ENCODE measurements around the gene CPNE6.
A peak's percentile ranks its signal among the peaks of the same experiment; 100 is the strongest.

The CPNE6 gene

DNA sequence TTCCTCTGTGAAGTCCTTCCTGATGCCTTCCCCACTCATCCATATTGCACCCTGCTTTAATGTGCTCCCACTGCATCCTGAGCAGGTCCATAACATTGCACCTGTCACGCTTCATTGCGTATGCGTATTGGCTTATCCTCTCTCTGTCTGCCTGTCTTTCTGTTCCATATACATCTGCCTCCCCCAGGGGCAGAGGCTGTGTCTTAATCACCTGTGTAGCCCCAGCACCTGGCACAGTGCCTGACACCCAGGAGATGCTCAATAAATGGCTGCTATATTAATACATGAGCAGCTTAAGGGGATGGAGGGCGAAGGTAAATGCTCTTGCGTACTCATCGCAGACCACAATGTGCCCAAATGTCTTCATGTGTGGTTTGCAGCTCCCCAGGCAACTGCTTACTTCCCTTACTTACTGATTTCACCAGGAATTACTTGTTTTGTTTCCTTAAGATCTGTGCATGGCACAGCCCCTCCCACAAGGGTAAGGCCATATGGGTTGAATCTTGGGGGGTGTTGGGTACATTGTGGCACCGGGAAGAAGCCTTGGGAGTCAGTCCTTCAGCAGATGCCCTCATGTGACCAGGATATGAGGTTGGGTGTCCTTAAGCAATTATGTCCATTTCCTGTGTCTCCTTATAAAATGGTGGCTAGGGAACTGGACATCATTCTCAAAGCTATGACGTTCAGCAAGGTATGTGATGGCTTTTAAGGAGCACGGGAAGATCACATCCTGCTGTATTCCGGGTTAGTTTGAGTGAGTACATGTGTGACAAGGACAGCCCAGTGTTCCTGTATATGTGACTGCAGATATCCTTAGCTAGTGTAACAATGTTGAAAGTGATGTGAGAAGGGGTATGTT is 848 bp upstream of the CPNE6 start:
- DNase-seq, result no peak

DNA sequence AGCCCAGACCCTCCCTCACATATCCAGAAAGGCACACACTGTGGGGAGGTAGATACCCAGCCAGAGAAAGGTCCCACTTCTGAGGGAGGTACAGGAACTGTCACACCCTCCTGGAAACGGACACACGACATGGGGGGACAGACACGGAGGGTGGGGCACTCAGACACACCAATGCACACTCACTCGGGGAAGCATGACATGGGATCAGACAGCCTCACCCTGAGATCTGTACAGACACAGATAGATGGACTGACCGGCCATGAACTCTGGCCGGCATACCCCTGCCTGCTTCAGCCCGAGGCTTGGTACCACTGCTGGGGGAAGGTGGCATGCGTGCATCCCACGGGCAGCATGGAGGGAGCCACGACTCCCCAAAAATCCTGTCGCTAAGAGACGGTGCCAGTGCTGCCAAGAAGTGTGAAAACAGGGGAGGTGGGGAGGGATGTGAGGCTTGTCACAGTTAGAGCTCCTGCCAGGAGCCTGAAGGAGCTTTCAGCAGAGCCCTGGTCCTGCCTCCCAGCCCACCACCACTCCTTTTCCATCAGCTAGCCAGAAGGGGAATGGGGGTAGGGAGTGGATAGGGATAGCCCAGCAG is 571 bp downstream of the CPNE6 start:
- no peak for DNase-seq

DNA sequence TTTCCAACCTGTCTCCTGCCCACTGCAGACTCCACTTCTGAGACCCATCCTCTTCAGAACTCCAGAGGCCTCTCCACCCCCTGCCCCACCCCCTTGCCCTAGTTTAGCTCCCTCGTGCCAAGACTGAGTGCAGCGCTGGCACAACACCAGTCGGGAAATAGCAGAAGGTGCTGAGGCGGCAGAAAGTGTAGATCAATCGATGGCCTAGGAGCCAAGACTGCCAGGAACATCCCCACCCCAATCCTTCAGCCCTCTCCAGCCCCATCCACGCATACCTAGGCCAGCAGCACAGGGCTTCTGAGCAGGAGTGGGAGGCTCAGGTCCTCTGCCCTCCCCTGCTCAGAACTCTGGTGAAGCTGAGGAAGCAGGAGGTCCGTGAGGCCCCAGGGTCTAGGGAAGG is 1.1 kb downstream of the CPNE6 start:
- DNase-seq, result no peak

DNA sequence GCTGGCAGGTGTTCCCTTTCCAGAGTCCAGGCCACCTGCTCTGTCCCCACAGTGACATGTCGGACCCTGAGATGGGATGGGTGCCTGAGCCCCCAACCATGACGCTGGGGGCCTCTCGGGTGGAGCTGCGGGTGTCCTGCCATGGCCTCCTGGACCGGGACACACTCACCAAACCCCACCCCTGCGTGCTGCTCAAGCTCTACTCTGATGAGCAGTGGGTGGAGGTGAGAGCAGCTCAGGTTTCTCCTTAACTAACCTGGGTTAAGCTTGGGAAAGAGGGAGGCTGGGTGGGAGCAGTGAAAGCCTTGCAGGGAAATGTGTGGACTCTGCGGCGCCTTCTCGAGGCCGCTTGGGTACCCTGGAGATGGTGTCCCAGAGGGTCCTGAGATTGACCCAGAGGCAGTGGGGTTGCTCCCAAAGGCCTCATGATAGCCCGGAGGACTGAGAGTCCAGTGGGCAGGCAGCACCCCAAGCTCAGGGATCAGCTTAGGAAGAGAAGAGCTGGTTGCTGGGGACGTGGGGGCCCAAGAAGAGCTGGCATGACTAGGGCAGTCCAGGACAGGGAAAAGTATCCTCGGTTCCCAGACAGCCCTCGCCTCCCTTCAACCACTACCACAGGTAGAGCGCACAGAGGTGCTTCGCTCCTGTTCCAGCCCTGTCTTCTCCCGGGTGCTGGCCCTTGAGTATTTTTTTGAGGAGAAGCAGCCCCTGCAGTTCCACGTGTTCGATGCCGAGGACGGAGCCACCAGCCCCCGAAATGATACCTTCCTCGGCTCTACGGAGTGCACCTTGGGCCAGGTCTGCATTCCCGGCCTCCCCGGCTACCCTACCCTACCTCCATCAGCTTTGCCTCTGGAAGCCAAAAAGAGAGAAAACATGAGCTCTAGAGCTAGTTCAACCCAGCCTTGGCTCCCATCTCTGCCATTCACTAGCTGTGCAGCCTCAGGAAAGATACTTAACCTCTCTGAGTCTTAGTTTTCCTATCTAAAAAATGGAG is 1.8 kb downstream of the CPNE6 start:
- DNase-seq, result no peak

DNA sequence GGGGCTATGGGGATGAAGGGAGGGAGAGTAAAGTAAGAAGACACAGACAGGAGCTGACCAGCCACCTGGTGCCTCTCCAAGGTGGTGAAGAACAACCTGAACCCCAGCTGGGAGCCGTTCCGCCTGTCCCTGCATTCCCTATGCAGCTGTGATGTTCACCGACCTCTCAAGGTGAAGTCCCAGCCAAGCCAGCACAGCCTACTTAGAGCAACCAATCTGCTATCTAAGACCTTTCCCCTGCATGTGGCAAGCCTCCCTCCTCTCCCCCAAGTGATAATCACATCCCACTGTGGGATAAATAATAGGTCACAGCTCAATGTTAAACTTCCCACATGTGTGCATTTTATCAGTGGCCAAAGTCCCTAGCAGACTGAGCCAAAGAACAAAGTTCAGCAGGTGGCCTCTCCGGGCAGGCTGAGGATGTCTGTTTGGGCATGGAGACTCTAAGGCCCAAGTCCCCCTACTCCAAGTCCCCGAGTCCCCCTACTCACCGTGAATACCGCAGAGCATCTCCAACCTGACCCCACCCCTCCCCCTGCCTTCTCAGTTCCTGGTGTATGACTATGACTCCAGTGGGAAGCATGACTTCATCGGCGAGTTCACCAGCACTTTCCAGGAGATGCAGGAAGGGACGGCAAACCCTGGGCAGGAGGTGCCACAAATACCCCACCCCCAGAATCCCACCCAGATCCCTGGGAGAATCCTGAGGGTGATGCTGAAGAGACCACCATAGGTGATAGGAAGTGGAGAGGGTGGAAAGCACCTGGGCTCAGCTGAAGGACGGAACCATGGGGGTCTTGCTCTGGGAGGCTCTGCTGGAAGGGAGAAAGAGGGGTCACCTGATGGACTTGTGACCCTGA is 3.5 kb downstream of the CPNE6 start:
- no peak for DNase-seq

DNA sequence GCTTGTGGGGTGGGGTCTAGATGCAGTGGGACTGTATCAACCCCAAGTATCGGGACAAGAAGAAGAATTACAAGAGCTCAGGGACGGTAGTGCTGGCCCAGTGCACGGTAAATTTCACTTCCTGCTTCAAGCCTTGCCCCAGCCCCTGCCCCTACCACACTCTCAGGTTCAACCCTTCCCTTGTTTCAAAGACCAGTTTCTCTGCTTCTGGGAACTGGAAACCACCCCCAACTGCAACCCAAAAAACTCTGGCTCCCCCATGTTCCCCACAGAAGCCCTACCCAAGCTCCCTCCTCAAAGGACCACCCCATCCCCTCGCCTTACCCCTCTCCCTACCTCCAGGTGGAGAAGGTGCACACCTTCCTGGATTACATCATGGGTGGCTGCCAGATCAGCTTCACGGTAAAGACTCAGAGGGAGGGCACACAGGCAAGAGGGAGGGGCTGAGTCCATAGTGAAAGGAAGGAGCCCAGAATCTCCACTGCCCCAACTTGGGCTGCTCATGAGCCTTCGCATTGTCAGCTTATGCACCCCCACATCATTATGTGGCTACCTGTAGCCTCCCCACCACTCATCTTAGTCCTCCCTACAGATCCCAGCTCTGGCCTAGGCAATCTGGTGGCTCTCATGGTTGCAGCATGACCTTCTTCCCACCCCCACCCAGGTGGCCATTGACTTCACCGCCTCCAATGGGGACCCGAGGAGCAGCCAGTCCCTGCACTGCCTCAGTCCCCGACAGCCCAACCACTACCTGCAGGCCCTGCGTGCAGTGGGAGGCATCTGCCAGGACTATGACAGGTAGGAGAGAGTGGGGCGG is 4.3 kb downstream of the CPNE6 start:
- DNase-seq, result no peak

DNA sequence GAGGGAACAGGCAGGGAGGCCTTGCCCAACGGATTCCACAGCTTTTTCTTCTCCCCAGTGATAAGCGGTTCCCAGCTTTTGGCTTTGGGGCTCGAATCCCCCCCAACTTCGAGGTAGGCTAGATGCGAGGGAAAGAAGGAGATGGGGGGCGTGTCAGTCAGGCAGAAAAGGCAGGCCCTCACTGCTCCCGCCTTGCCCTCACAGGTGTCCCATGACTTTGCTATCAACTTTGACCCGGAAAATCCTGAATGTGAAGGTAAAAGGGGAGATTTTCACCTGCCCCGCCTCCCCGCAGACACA is 4.9 kb downstream of the CPNE6 start:
- DNase-seq, result no peak

DNA sequence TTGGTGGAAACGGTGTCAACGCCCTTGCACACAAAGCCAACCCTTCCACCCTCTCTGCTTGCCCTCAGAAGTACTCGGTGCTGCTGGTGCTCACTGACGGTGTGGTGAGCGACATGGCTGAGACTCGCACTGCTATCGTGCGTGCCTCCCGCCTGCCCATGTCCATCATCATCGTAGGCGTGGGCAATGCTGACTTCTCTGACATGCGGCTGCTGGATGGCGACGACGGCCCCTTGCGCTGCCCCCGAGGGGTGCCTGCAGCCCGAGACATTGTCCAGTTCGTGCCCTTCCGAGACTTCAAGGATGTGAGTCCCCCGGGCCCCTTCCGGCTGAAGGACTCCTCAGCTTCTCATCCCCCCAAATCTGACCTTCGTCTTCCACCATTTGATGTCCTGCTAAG is 5.7 kb downstream of the CPNE6 start:
- no peak for DNase-seq

DNA sequence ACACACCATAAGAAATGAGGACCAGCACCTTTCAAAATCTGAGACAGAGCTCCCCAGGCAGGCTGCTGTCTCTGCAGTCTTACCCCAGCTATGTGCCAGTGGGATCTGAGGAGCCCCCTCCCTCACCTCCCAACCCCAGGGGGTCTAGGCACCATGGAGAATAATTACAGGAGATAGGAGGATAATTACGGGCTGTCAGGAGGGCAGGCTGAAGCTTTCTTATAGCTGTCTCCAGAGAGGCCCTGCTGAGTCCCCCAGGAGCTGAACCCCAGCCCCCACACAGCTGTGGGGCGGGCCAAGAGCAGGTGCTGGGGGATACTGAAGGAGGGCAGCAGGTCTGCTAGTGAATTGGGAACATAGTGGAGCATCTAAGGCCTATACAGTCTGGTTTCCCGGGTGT is 6.8 kb downstream of the CPNE6 start:
- no peak for DNase-seq

DNA sequence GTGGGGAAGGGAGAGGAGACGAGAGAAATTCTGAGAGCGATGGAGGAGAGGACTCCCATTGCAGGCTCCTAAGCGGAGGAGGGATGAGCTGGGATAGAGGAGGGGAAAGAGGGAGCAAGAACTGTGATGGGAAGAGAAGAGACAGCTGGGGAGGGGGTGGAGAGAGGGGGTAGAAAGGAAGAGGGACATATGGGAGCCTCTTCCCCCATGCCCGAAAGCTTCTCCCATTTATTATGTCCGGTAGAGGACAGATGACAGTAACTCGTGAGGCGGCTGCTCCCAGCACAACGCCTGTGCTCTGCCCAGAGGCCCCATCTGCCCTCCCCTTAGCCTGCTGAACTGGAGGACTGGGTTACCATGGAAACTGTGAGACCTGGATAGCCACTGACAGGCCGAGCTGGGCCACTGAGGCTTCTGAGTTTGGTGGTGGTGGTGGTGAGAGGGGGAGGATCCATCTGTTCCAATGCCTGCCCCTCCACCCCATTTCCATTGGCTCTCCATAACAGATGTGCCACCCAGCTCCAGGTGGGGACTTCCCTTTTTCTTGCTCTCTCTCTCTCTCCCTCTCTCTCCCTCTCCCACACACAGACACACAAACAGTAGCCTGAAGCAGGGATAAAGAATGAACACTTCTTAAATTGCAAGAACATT is 8.3 kb downstream of the CPNE6 start:
- no peak for DNase-seq

DNA sequence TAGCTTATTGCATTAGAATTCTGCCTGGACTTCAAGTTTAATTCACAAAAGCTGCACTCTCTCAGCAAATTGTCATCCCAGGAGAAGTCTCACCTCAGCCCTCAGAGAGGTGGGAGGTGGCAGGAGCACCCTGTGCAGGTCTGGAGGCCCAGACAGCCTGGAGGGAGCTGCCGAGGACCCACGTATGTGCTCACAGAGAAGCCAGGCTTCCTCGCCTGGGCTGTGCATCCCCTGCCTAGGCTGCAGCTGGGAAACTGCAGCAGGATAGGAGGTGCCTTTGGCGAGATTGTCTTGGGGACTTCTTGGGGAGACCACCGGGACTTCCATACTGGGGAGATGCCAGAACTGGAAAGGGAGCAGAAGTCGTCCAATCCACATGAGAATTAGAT is 8.8 kb downstream of the CPNE6 start:
- DNase-seq, result no peak

DNA sequence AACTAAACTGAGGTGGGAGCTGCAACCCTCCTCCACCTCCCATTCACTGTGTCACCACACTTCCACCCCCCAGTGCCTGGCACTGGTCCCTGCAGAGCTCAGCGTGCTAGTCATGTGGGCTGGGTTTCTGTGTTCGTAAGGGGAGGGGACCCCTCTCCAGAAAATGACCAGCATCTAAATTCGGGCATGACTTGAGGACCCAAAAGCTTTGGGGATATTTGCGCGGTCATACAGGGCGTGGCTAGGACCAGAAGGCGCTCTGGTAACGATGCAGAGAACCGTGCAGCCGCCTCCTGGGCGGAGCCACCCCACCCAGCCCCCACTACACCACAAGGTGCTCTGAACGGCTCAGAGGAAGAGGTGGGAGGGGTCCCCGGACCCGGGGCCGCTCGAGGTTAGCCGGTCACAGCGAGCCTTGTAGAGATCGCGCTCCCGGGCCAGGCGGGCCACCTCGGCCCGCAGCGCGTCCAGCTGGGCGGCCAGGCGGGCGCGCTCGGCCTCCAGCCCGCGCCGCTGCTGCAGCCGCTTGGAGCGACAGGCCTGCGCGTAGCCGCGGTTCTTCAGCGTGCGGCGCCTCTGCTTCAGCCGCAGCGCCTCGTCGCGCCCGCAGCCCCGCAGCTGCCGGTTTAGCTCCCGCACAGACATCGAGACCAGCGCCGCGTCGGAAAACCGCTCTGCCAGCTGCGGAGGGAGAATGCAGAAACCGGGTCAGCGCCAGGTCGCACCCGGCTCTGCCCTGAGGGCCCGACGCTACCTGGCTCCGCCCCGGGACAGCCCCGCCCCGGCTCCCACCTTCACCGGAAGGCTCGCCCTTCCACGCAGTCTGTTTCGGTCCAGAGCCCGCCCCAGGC is 9.8 kb downstream of the CPNE6 start:
- peak; percentile 48 for DNase-seq

DNA sequence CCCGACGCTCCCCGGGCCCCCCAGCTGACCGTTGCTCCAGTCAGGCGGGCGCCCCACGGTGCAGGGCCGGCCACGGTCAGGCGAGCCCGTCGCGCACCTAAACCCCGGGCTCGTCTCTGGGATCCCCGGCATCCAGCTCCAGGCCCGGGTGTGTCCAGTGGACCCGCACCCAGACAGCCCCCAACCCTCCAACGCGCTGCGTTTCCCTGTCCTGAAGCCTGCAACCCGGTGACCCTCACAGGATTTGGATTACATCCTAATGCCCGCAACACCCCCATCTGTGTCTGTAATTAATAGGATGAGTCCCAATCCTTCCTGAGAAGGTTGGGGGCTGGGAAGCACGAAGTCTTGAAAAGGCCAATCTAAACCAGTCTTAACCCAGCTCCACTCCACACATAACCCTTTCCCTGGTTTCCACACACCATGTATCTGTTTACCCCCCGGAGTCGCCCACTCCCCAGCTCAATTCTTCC is 10.4 kb downstream of the CPNE6 start:
- no peak for DNase-seq

DNA sequence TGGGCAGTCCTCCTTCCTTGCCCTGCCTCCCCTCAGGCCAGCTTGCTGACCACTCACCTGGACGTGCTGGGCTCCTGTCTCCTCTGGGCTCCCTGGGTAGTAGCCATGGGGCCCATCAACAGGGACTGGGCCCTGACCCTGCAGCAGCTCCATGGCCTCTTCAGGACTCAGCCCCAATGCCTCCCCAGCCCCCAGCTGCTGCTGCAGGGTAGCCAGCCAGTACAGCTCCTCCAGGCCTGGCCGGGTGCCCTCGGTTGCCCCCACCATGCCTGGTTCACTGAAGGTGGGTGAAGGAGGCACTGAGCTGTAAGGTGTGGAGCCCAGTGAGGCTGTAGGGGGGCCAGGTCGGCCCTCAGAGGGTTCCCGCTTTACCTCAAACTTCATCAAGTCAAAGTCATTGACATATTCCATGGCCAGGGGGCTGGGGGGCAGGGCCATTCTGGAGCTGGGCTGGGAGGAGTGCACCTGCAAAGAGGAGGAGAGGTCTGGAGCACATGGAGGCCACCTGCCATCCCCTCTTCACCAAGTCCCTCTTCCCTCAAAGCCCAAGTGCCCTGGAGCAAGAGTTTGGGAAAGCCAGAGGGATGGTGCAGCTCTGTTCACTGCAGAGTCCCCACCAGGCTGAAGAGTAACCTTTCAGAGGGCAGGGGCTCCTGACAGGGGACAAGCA is 11.2 kb downstream of the CPNE6 start:
- no peak for DNase-seq

DNA sequence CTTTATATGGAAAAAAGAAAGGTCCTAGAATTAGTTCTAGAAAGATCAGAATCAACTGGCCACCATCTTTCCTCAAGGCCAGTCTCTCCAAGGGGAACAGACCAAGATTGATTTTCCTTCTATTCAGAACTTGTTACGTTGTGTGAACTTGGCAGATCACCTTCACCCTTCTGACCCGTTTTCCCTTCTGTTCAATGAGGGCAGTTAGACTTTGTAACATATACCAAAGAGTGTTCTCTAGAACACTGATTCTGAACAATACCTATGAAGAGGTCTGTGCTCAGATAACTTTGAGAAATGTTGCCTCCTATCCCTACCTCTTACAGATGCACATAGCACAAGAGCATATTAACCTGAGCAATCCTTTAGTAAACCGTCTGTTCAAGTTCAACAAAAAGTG is 12.1 kb downstream of the CPNE6 start:
- DNase-seq, result no peak

DNA sequence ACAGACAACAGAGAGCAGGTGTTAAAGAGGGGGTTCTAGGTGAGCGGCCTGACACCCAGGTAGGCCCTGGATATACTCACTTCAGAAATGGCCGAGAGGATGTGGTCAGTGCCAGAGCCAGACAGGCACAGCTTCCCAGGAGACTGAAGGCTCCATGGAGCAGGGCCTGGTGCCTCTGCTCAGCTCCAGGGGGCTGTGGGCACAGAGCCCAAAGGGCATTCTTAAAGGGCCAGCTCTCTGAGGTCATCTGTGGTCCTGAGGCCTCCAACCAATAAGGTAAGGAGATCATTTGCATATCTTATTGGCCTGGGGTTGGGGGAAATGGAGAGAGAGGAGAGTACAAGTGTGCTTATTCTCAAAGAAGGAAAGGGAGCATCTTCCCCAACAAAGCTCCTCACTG is 13.1 kb downstream of the CPNE6 start:
- DNase-seq, result no peak

DNA sequence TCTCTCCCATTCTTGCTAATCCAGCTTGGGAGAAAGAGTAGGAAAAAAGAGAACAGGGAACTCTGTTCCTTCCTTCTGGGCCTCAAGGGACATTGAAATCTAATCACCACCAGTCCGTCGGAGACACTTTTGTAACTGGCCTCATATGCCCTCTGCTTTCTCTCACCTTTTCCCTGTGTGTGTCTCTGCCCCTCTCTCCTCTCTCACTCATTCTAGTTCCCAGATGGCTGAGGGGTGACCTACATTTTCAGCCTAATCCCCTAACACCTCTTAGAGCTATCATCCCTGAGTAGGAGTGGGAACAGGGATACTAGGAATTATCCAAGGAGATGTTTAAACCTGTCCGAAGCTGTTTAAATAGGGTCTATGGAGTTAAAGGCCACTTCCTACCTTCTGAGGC is 13.9 kb downstream of the CPNE6 start:
- DNase-seq, result no peak

DNA sequence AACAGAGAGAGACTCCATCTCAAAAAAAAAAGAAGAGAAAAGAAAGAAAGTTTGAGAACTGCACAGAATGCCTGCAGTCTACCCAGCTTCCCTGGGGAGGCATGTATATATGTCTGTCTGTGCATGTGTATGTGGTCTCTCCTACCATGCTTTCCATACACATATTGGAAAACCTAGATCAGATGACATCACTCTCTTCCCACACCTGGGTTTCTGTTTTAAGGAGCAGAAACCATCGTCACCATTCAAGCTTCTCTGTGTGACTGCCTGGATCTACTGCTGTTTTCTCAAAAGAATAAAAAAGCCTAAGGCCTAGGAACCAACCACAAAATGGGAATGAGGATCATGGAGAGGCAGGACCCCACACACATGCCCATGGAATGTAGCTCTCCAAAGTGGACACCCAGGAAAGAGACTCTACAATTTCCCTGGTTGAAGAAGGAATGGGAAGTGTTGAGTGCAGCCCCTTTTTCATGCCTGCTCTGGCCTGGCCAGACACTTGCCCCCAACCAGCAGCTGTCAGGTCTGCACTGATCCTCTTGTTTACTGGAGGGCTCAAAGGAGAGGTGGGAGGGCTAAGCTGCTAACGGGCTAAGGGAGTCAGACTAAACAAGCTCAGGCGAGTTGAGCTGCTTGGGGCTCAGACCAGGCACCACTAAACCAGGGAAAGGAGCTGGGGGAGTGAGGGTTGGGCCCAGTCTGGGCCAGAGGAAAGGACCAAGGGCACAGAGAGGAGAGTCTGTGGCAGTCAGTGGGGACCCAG is 15.0 kb downstream of the CPNE6 start:
- DNase-seq, result no peak

DNA sequence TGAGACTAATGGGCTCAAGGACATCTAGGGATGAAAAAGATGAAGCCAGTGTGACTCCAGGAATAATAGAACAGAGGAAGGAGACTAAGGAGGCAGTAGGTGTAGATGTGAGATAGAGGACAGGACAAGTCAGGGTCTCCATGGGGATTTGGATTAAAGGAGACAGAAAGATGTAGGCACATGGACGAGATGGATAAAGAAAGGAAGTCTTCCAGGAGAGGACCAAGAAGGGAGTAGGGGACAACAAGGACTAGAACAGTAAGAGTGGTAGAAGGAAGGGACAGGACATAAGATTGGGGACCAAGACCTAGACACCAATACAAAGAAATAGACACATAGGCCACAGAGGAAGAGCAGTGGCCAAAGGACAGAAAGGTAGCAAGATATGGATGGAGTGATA is 15.6 kb downstream of the CPNE6 start:
- DNase-seq, result no peak

Data from effector CD8-positive, alpha-beta T cell (primary cell).